ENCODE measurements around the gene AJAP1.

DNA sequence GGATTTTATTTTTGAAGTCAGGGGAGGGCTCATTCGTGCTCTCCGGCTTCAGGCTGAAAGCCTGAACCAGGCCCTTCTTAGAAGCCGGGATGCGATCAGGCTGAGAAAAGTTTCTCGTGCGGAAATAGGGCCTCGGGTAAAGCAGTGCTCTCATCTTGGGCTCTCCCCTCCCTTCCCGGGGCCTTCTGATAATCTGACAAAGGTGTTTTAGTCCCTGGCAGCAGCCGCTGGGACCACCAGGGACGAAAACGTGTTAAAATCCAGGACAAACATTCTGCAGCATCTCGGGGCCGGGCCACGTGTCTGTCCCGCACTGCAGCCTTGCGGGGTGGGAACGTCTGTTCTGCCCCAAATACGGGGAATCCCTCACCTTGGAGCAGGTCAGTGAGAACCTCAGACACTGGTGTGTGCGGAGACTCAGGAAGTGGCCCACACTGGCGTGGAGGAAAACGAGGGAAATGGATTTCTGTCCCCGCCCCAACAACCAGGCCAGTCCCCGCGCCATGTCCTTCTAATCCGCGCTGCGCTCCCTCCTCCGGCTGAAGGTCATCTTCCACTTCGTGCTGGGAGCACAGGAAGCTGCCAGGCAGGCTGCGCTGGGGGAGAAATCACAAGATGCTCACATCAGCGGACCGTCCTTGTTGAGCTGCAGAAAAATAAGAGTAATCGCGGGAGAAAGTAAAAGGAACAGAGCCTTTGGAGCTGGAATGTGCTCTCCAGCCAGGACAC is 16.6 kb upstream of the AJAP1 start:
- TF ChIP-seq, protein P1, sequence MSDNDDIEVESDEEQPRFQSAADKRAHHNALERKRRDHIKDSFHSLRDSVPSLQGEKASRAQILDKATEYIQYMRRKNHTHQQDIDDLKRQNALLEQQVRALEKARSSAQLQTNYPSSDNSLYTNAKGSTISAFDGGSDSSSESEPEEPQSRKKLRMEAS (IDR thresholded peaks at IDR 0.05) = no peak
- TF ChIP-seq CTCF (IDR thresholded peaks at IDR 0.05; ENCODE audit: control extremely low read depth in 1 of 3, insufficient read depth in 1 of 3, low read depth in 1 of 3, low read length in 3 of 3) = no peak
- TF ChIP-seq KDM5A (IDR thresholded peaks at IDR 0.05; ENCODE audit: low read length) = no peak
- no peak for TF ChIP-seq RNF2 (IDR thresholded peaks at IDR 0.05; ENCODE audit: borderline replicate concordance, low read depth, low read length, missing control alignments, poor library complexity, severe bottlenecking)
- TF ChIP-seq CREB1 (IDR thresholded peaks at IDR 0.05) = no peak
- TF ChIP-seq EZH2 (IDR thresholded peaks at IDR 0.05; ENCODE audit: low read depth, low read length, severe bottlenecking) = no peak
- TF ChIP-seq NRF1 (IDR thresholded peaks at IDR 0.05; ENCODE audit: low read depth, low read length) = no peak
- TF ChIP-seq YY1 (IDR thresholded peaks at IDR 0.05; ENCODE audit: low read depth, low read length) = no peak

Data from H1 (cell line).